Skeletal muscle tissue (tissue), 4 donors: Measurements from ENCODE around the gene PPP2R3B. TPM values are rescaled to one million over a fixed set of nuclear protein-coding genes. Genes with fewer than 3 reads are reported as not detected.
"Not testable (repeated sequence)": the region's sequence is repeated elsewhere in the genome, so short reads cannot be mapped to it uniquely, and the experiment has no call there.

Experiments used
- H3K27ac ChIP-seq: one replicate; pipeline ENCODE4 v1.7.0; 2013; ENCODE audit warnings: mild to moderate bottlenecking, low read depth, low read length, inconsistent platforms
- H3K27me3 ChIP-seq, 3 donors: one replicate each; pipeline ENCODE4 v1.7.0; 2013; ENCODE audit warnings: low read length in 3 of 3; ENCODE audit not compliant: control insufficient read depth in 3 of 3, insufficient read depth in 3 of 3
- H3K36me3 ChIP-seq, 3 donors: one replicate each; pipeline ENCODE4 v1.7.0; 2013; ENCODE audit warnings: low read length in 3 of 3; ENCODE audit not compliant: control insufficient read depth in 3 of 3, insufficient read depth in 3 of 3
- H3K4me1 ChIP-seq, 3 donors: one replicate each; pipeline ENCODE4 v1.7.0; 2013; ENCODE audit warnings: low read length in 3 of 3, mild to moderate bottlenecking in 3 of 3; ENCODE audit not compliant: control insufficient read depth in 3 of 3, insufficient read depth in 3 of 3
- H3K4me3 ChIP-seq, 3 donors: one replicate each; pipeline ENCODE4 v1.7.0; 2013; ENCODE audit warnings: low read length in 3 of 3
- H3K9ac ChIP-seq, 3 donors: one replicate each; pipeline ENCODE4 v1.7.0; 2013; ENCODE audit warnings: low read length in 3 of 3, mild to moderate bottlenecking in 3 of 3, moderate library complexity in 2 of 3, low read depth in 1 of 3
- H3K9me3 ChIP-seq, 3 donors: one replicate each; pipeline ENCODE4 v1.7.0; 2013; ENCODE audit warnings: low read length in 3 of 3; ENCODE audit not compliant: control insufficient read depth in 3 of 3
- total RNA-seq: library from RNA; depleted of rRNA; stranded (reverse); fragments of >200 nt; gene quantifications from one replicate; pipeline ENCODE4 v1.2.3, GENCODE V29; 2014
- donor health status: Osteomylitis.

Gene PPP2R3B
- 172 TPM for total RNA-seq

GRCh38 chrX:386768-387575 is at the start of gene PPP2R3B:
PPP2R3B (minus strand) TSS chrX:386907; CDS start chrX:386691, 216 bp downstream.
- peak within 1 kb of the TSS; percentile 98 for H3K27ac ChIP-seq
- H3K36me3 ChIP-seq, result peaks cover 0 to 2% (median 0%) of the 10 kb centered on the region in 3 donors
- peaks cover 0 to 6% (median 6%) of the 10 kb centered on the region in 3 donors for H3K4me1 ChIP-seq
- H3K4me3 ChIP-seq, result peak within 1 kb of the TSS; percentile 88 to 98 (median 95)
- H3K27me3 ChIP-seq, result no peaks in the 10 kb centered on the region
- no peaks in the 10 kb centered on the region for H3K9me3 ChIP-seq
- H3K9ac ChIP-seq, result peak within 1 kb of the TSS; percentile 94 to 99 (median 98)

GRCh38 chrX:435536-436122 is 48.9 kb upstream of the PPP2R3B start:
- no peak overlapping the region for H3K4me3 ChIP-seq
- H3K27ac ChIP-seq, result no peak overlapping the region
- no peaks in the 10 kb centered on the region for H3K36me3 ChIP-seq
- no peaks in the 10 kb centered on the region for H3K4me1 ChIP-seq
- H3K27me3 ChIP-seq, result peaks cover 0 to 24% (median 8%) of the 10 kb centered on the region in 3 donors
- no peaks in the 10 kb centered on the region for H3K9me3 ChIP-seq
- no peak overlapping the region for H3K9ac ChIP-seq

GRCh38 chrX:434946-435345 is 48.2 kb upstream of the PPP2R3B start:
- Histone ChIP-seq H3K27ac (no peak overlapping the region), H3K36me3 (no peaks in the 10 kb centered on the region), H3K4me1 (no peaks in the 10 kb centered on the region), H3K4me3 (no peak overlapping the region), H3K9ac (no peak overlapping the region), H3K9me3 (no peaks in the 10 kb centered on the region), H3K27me3 (peaks cover 0 to 24% (median 8%) of the 10 kb centered on the region in 3 donors)

- no peak overlapping the region for H3K27ac ChIP-seq
- H3K9ac ChIP-seq, result no peak overlapping the region
- no peaks in the 10 kb centered on the region for H3K9me3 ChIP-seq
- no peaks in the 10 kb centered on the region for H3K36me3 ChIP-seq
- peaks cover 4 to 23% (median 5%) of the 10 kb centered on the region in 3 donors for H3K27me3 ChIP-seq
- no peak overlapping the region for H3K4me3 ChIP-seq
- no peaks in the 10 kb centered on the region for H3K4me1 ChIP-seq
Measured at GRCh38 chrX:433771-434170, 47.1 kb upstream of the PPP2R3B start.

GRCh38 chrX:432666-433065 is 46.0 kb upstream of the PPP2R3B start:
- not testable (repeated sequence) for H3K9me3 ChIP-seq, H3K36me3 ChIP-seq, H3K9ac ChIP-seq, H3K4me3 ChIP-seq, H3K4me1 ChIP-seq, H3K27ac ChIP-seq
- peaks cover 10 to 26% (median 12%) of the 10 kb centered on the region in 3 donors for H3K27me3 ChIP-seq

GRCh38 chrX:431492-432111 is 44.9 kb upstream of the PPP2R3B start:
- Histone ChIP-seq H3K36me3 (no peaks in the 10 kb centered on the region), H3K27me3 (peaks cover 12 to 29% (median 18%) of the 10 kb centered on the region in 3 donors)

GRCh38 chrX:431056-431455 is 44.3 kb upstream of the PPP2R3B start:
- H3K4me3 ChIP-seq, result no peak overlapping the region
- no peaks in the 10 kb centered on the region for H3K9me3 ChIP-seq
- H3K27me3 ChIP-seq, result peaks cover 12 to 29% (median 22%) of the 10 kb centered on the region in 3 donors
- no peak overlapping the region for H3K27ac ChIP-seq
- H3K9ac ChIP-seq, result no peak overlapping the region
- no peaks in the 10 kb centered on the region for H3K4me1 ChIP-seq
- H3K36me3 ChIP-seq, result no peaks in the 10 kb centered on the region

More at GRCh38 chrX:431492-432111, 44.9 kb upstream of the PPP2R3B start:
- H3K27ac ChIP-seq, result no peak overlapping the region
- no peaks in the 10 kb centered on the region for H3K4me1 ChIP-seq
- H3K4me3 ChIP-seq, result no peak overlapping the region
- no peaks in the 10 kb centered on the region for H3K9me3 ChIP-seq
- no peak overlapping the region for H3K9ac ChIP-seq

- no peaks in the 10 kb centered on the region for H3K4me1 ChIP-seq
- H3K4me3 ChIP-seq, result no peak overlapping the region
- H3K27me3 ChIP-seq, result peaks cover 12 to 30% (median 26%) of the 10 kb centered on the region in 3 donors
- H3K36me3 ChIP-seq, result no peaks in the 10 kb centered on the region
- no peak overlapping the region for H3K9ac ChIP-seq
- no peak overlapping the region for H3K27ac ChIP-seq
- no peaks in the 10 kb centered on the region for H3K9me3 ChIP-seq
Measured at GRCh38 chrX:429266-429825, 42.6 kb upstream of the PPP2R3B start.

- Histone ChIP-seq H3K4me3 (no peak overlapping the region), H3K4me1 (no peaks in the 10 kb centered on the region), H3K36me3 (no peaks in the 10 kb centered on the region), H3K9me3 (peaks cover 0 to 3% (median 2%) of the 10 kb centered on the region in 3 donors), H3K9ac (no peak overlapping the region), H3K27me3 (peaks cover 12 to 30% (median 30%) of the 10 kb centered on the region in 3 donors), H3K27ac (no peak overlapping the region)
Measured at GRCh38 chrX:427812-428725, 41.4 kb upstream of the PPP2R3B start.
